Measurements from ENCODE around the gene SNRK. TPM values are rescaled to one million over a fixed set of nuclear protein-coding genes. Genes with fewer than 3 reads are reported as not detected.

The SNRK gene
- total RNA-seq, 1 donor from 2014 or later: 18.2 TPM

- H3K27me3 Mint-ChIP-seq (ENCODE audit: low read depth): no peaks in the 10 kb centered on the region
- H3K4me1 Mint-ChIP-seq: peaks cover 13% of the 10 kb centered on the region
- DNase-seq (ENCODE audit: low read depth, low spot score): no peak
- TF ChIP-seq CTCF (conservative IDR thresholded peaks at IDR 0.05): no peak
- no peak overlapping the region for H3K27ac Mint-ChIP-seq (ENCODE audit: unreplicated experiment)
- no peaks in the 10 kb centered on the region for H3K9me3 Mint-ChIP-seq
- H3K4me3 Mint-ChIP-seq: no peak overlapping the region
- H3K36me3 Mint-ChIP-seq (ENCODE audit: low read depth): peaks cover 21% of the 10 kb centered on the region
Measured at GRCh38 chr3:43317461-43318316, 31.3 kb downstream of the SNRK start.

- Mint-ChIP-seq H3K36me3 (ENCODE audit: low read depth) (peaks cover 24% of the 10 kb centered on the region), H3K9me3 (peaks cover 3% of the 10 kb centered on the region), H3K4me1 (peaks cover 13% of the 10 kb centered on the region), H3K27ac (ENCODE audit: unreplicated experiment) (no peak overlapping the region), H3K27me3 (ENCODE audit: low read depth) (no peaks in the 10 kb centered on the region), H3K4me3 (no peak overlapping the region)
- no peak for DNase-seq (ENCODE audit: low read depth, low spot score)
- no peak for TF ChIP-seq CTCF (conservative IDR thresholded peaks at IDR 0.05)
Measured at GRCh38 chr3:43319376-43319775, 33.0 kb downstream of the SNRK start.

- no peak overlapping the region for H3K4me3 Mint-ChIP-seq
- no peak for DNase-seq (ENCODE audit: low read depth, low spot score)
- peaks cover 13% of the 10 kb centered on the region for H3K4me1 Mint-ChIP-seq
- no peak overlapping the region for H3K27ac Mint-ChIP-seq (ENCODE audit: unreplicated experiment)
- peaks cover 24% of the 10 kb centered on the region for H3K36me3 Mint-ChIP-seq (ENCODE audit: low read depth)
- TF ChIP-seq CTCF (conservative IDR thresholded peaks at IDR 0.05): no peak
- H3K27me3 Mint-ChIP-seq (ENCODE audit: low read depth): no peaks in the 10 kb centered on the region
- peaks cover 3% of the 10 kb centered on the region for H3K9me3 Mint-ChIP-seq
Measured at GRCh38 chr3:43319794-43320193, 33.5 kb downstream of the SNRK start.

- Mint-ChIP-seq H3K4me3 (no peak overlapping the region), H3K9me3 (peaks cover 3% of the 10 kb centered on the region), H3K27me3 (ENCODE audit: low read depth) (no peaks in the 10 kb centered on the region), H3K27ac (ENCODE audit: unreplicated experiment) (no peak overlapping the region), H3K4me1 (peaks cover 13% of the 10 kb centered on the region), H3K36me3 (ENCODE audit: low read depth) (peaks cover 24% of the 10 kb centered on the region)
- DNase-seq (ENCODE audit: low read depth, low spot score): no peak
- TF ChIP-seq CTCF (conservative IDR thresholded peaks at IDR 0.05): no peak
Measured at GRCh38 chr3:43320288-43320687, 33.9 kb downstream of the SNRK start.

- Mint-ChIP-seq H3K4me3 (no peak overlapping the region), H3K27ac (ENCODE audit: unreplicated experiment) (no peak overlapping the region), H3K27me3 (ENCODE audit: low read depth) (no peaks in the 10 kb centered on the region), H3K9me3 (peaks cover 3% of the 10 kb centered on the region), H3K4me1 (peaks cover 22% of the 10 kb centered on the region), H3K36me3 (ENCODE audit: low read depth) (peaks cover 22% of the 10 kb centered on the region)
- no peak for TF ChIP-seq CTCF (conservative IDR thresholded peaks at IDR 0.05)
- no peak for DNase-seq (ENCODE audit: low read depth, low spot score)
Measured at GRCh38 chr3:43323541-43323940, 37.2 kb downstream of the SNRK start.
